H1 (cell line): ENCODE data around the gene TLR1. TPM values are rescaled to one million over a fixed set of nuclear protein-coding genes. Genes with fewer than 3 reads are reported as not detected.

Experiments
- CTCF ChIA-PET: fragments of 300-600 bp; sonication (Branson Sonifier 250); formaldehyde crosslinking; loops from one replicate; lab custom pipeline; 2021; ENCODE audit not compliant: partially characterized antibody; lab: Charles Lee
- POLR2A ChIA-PET: fragments of 300-600 bp; sonication (Branson Sonifier 250); formaldehyde crosslinking; loops from one replicate; lab custom pipeline; 2021; ENCODE audit warnings: inconsistent platforms; ENCODE audit not compliant: partially characterized antibody; lab: Charles Lee
- DNase-seq, 2 experiments: peaks; one replicate each; pipeline versions ENCODE4 v3.0.0 to v3.0.0-alpha.2; 2010 to 2022; ENCODE audit warnings: low spot score in 2 of 2, low read depth in 1 of 2, mixed read lengths in 1 of 2
- FAIRE-seq: peaks from 2 replicates; lab custom pipeline; 2011; peaks lifted over from hg19 to GRCh38; lab: Jason Lieb, UNC
- H2AFZ ChIP-seq: 2 replicates; pipeline ENCODE4 v1.8.1; 2012; ENCODE audit warnings: low read length, inconsistent platforms
- H2AK5ac ChIP-seq: 2 replicates; pipeline ENCODE4 v1.6.1; 2013; ENCODE audit warnings: low read depth, low read length
- H2BK120ac ChIP-seq: replicated peaks from 2 replicates; pipeline ENCODE3; 2013; ENCODE audit warnings: low read depth, low read length, inconsistent platforms
- H2BK12ac ChIP-seq: 2 replicates; pipeline ENCODE4 v1.6.1; 2013; ENCODE audit warnings: low read depth, low read length
- H2BK15ac ChIP-seq: 2 replicates; pipeline ENCODE4 v1.6.1; 2013; ENCODE audit warnings: low read length
- H2BK20ac ChIP-seq: 2 replicates; pipeline ENCODE4 v1.6.1; 2013; ENCODE audit warnings: low read length
- H2BK5ac ChIP-seq: 2 replicates; pipeline ENCODE4 v1.6.1; 2013; ENCODE audit warnings: low read depth, low read length
- H3K14ac ChIP-seq: 2 replicates; pipeline ENCODE4 v1.6.1; 2013; ENCODE audit warnings: inconsistent platforms; ENCODE audit not compliant: insufficient read length
- H3K18ac ChIP-seq: 2 replicates; pipeline ENCODE4 v1.6.1; 2013; ENCODE audit warnings: low read length; ENCODE audit errors: extremely low read depth
- H3K23ac ChIP-seq: 2 replicates; pipeline ENCODE4 v1.6.1; 2013; ENCODE audit warnings: inconsistent platforms; ENCODE audit not compliant: insufficient read length
- H3K23me2 ChIP-seq: 2 replicates; pipeline ENCODE4 v1.6.1; 2013; ENCODE audit warnings: low read depth, low read length
- H3K27ac ChIP-seq: 2 replicates; pipeline ENCODE4 v1.6.1; 2011; ENCODE audit warnings: low read depth, low read length, inconsistent platforms
- H3K27me3 ChIP-seq, 4 experiments: replicated peaks in 1 of 4; 1 replicate in 1 of 4; 2 replicates in 3 of 4; pipeline versions ENCODE4 v1.6.1 to v1.8.1; 2011 to 2013; ENCODE audit warnings: low read length in 3 of 4, mild to moderate bottlenecking in 3 of 4, inconsistent platforms in 2 of 4, mixed read lengths in 2 of 4, moderate library complexity in 1 of 4; ENCODE audit not compliant: control insufficient read depth in 3 of 4, insufficient read depth in 3 of 4; ENCODE audit errors: extremely low read depth in 1 of 4
- H3K36me3 ChIP-seq, 4 experiments: 2 replicates each; pipeline versions ENCODE4 v1.6.1 to v1.8.1; 2011 to 2013; ENCODE audit warnings: mild to moderate bottlenecking in 4 of 4, low read length in 3 of 4, moderate library complexity in 2 of 4, control low read depth in 1 of 4, inconsistent platforms in 1 of 4; ENCODE audit not compliant: insufficient read depth in 4 of 4, control insufficient read depth in 2 of 4
- H3K4ac ChIP-seq: replicated peaks from 2 replicates; pipeline ENCODE3; 2013; ENCODE audit warnings: low read length, low read depth, mixed read lengths, inconsistent platforms; ENCODE audit not compliant: insufficient read length
- H3K4me1 ChIP-seq, 4 experiments: replicated peaks in 1 of 4; 1 replicate in 1 of 4; 2 replicates in 3 of 4; pipeline versions ENCODE4 v1.6.1 to v1.8.1; 2011 to 2013; ENCODE audit warnings: low read length in 3 of 4, inconsistent platforms in 2 of 4, mixed read lengths in 1 of 4; ENCODE audit not compliant: insufficient read depth in 4 of 4, control insufficient read depth in 3 of 4
- H3K4me2 ChIP-seq, 2 experiments: 2 replicates each; pipeline versions ENCODE4 v1.6.1 to v1.8.1; 2011 to 2013; ENCODE audit warnings: low read depth in 2 of 2, low read length in 2 of 2, control low read depth in 1 of 2, inconsistent platforms in 1 of 2, mild to moderate bottlenecking in 1 of 2; ENCODE audit not compliant: insufficient read depth in 1 of 2
- H3K4me3 ChIP-seq, 4 experiments: fragments of 200-600, 300-600 bp in 1 of 4; sonication (generic), shearing (Covaris generic), sonication (Bioruptor Twin) in 1 of 4; 2 replicates each; pipeline versions ENCODE4 v1.5.1 to v1.8.1; 2011 to 2016; ENCODE audit warnings: low read length in 4 of 4, low read depth in 3 of 4, control low read depth in 2 of 4, inconsistent platforms in 2 of 4, mild to moderate bottlenecking in 2 of 4, mixed read lengths in 1 of 4, moderate library complexity in 1 of 4; ENCODE audit not compliant: insufficient read depth in 2 of 4; ENCODE audit errors: extremely low read depth in 1 of 4
- H3K56ac ChIP-seq: replicated peaks from 2 replicates; pipeline ENCODE3; 2013; ENCODE audit warnings: low read depth, mild to moderate bottlenecking, mixed read lengths, low read length, inconsistent platforms; ENCODE audit not compliant: insufficient read length
- H3K79me1 ChIP-seq: 2 replicates; pipeline ENCODE4 v1.6.1; 2013; ENCODE audit warnings: low read depth, low read length, control low read depth
- H3K79me2 ChIP-seq, 2 experiments: 2 replicates each; pipeline versions ENCODE4 v1.6.1 to v1.8.1; 2012 to 2013; ENCODE audit warnings: low read length in 2 of 2, mild to moderate bottlenecking in 2 of 2, inconsistent platforms in 1 of 2; ENCODE audit not compliant: insufficient read depth in 2 of 2, control insufficient read depth in 1 of 2
- H3K9ac ChIP-seq, 4 experiments: replicated peaks in 1 of 4; 1 replicate in 1 of 4; 2 replicates in 3 of 4; pipeline versions ENCODE4 v1.6.1 to v1.8.1; 2011 to 2013; ENCODE audit warnings: low read depth in 3 of 4, low read length in 3 of 4, control low read depth in 2 of 4, mild to moderate bottlenecking in 2 of 4, moderate library complexity in 2 of 4, inconsistent platforms in 1 of 4; ENCODE audit errors: extremely low read depth in 1 of 4
- H3K9me3 ChIP-seq, 2 experiments: 2 replicates each; pipeline versions ENCODE4 v1.6.1 to v1.8.1; 2012 to 2013; ENCODE audit warnings: mild to moderate bottlenecking in 2 of 2, moderate library complexity in 2 of 2, control low read depth in 1 of 2, inconsistent platforms in 1 of 2, low read depth in 1 of 2, low read length in 1 of 2, mixed read lengths in 1 of 2; ENCODE audit not compliant: insufficient read depth in 2 of 2
- H4K20me1 ChIP-seq, 2 experiments: replicated peaks in 1 of 2; 2 replicates each; pipeline versions ENCODE3 to v1.8.1; 2011 to 2013; ENCODE audit warnings: inconsistent platforms in 2 of 2, low read length in 2 of 2, mild to moderate bottlenecking in 1 of 2; ENCODE audit not compliant: insufficient read depth in 2 of 2, control insufficient read depth in 1 of 2
- H4K5ac ChIP-seq: 2 replicates; pipeline ENCODE4 v1.6.1; 2013; ENCODE audit warnings: low read length, low read depth, mixed read lengths, inconsistent platforms; ENCODE audit not compliant: insufficient read length
- H4K8ac ChIP-seq: 2 replicates; pipeline ENCODE4 v1.8.0; 2013; ENCODE audit warnings: mild to moderate bottlenecking, moderate library complexity, low read length, inconsistent platforms; ENCODE audit not compliant: insufficient read depth; ENCODE audit errors: extremely low read depth
- H4K91ac ChIP-seq: replicated peaks from 2 replicates; pipeline ENCODE3; 2013; ENCODE audit warnings: low read length, mixed read lengths, inconsistent platforms; ENCODE audit not compliant: insufficient read length
- BCL11A ChIP-seq, 2 experiments: IDR thresholded peaks; one replicate each; pipeline ENCODE4 v1.6.1; 2011; ENCODE audit warnings: low read depth in 2 of 2, low read length in 2 of 2, mild to moderate bottlenecking in 2 of 2
- CHD1 ChIP-seq: IDR thresholded peaks from 2 replicates; pipeline ENCODE4 v1.6.1; 2012; ENCODE audit warnings: low read depth, low read length, improper control_type of control experiment
- CREB1 ChIP-seq: IDR thresholded peaks from 2 replicates; pipeline ENCODE4 v1.6.1; 2012; ENCODE audit warnings: inconsistent platforms
- CTBP2 ChIP-seq: IDR thresholded peaks from 2 replicates; pipeline ENCODE4 v1.7.0; 2011; ENCODE audit warnings: borderline replicate concordance, mild to moderate bottlenecking, moderate library complexity, mixed read lengths, low read length; ENCODE audit not compliant: insufficient read depth, insufficient read length
- EGR1 ChIP-seq: IDR thresholded peaks from 2 replicates; pipeline ENCODE4 v1.6.1; 2011; ENCODE audit warnings: low read depth, low read length, borderline replicate concordance
- GABPA ChIP-seq: IDR thresholded peaks from 2 replicates; pipeline ENCODE4 v1.6.1; 2011; ENCODE audit warnings: mild to moderate bottlenecking, low read length, moderate library complexity, borderline replicate concordance; ENCODE audit not compliant: insufficient read depth
- JUND ChIP-seq: IDR thresholded peaks from 2 replicates; pipeline ENCODE4 v1.6.1; 2011; ENCODE audit warnings: mild to moderate bottlenecking, improper control_type of control experiment, low read length
- KDM1A ChIP-seq: fragments of 200-600, 300-600 bp; sonication (generic); IDR thresholded peaks from 2 replicates; pipeline ENCODE4 v1.7.1; 2016; ENCODE audit warnings: mild to moderate bottlenecking, low read length, borderline replicate concordance
- SIX5 ChIP-seq: IDR thresholded peaks from 2 replicates; pipeline ENCODE4 v1.6.1; 2011; ENCODE audit warnings: mild to moderate bottlenecking, low read depth, low read length
- SP1 ChIP-seq: IDR thresholded peaks from 2 replicates; pipeline ENCODE4 v1.6.1; 2011; ENCODE audit warnings: low read depth, low read length
- SP2 ChIP-seq: IDR thresholded peaks from 2 replicates; pipeline ENCODE4 v1.6.1; 2012; ENCODE audit warnings: mild to moderate bottlenecking, low read length, inconsistent platforms
- SP4 ChIP-seq: IDR thresholded peaks from 2 replicates; pipeline ENCODE4 v1.6.1; 2012; ENCODE audit warnings: low read length, inconsistent platforms
- WGBS, 2 experiments: shearing (Covaris generic) in 1 of 2; methylation state at CpG; one replicate each; pipeline versions ENCODE4 v1.1.6 to v1.1.7; 2013 to 2015; ENCODE audit warnings: low lambda C conversion rate in 2 of 2, mixed read lengths in 2 of 2, inconsistent platforms in 1 of 2, low coverage in 1 of 2, missing lambda C conversion rate in 1 of 2; ENCODE audit not compliant: insufficient replicate concordance in 2 of 2, insufficient coverage in 1 of 2, insufficient read length in 1 of 2; ENCODE audit errors: extremely low coverage in 1 of 2, missing lambda C conversion rate in 1 of 2; 5-methylcytosine and 5-hydroxymethylcytosine counted together
- polyA plus RNA-seq, 7 experiments: library from polyadenylated mRNA; depleted of rRNA in 3 of 7; stranded (reverse) in 5 of 7; unstranded in 2 of 7; fragments of >200 nt in 5 of 7; fragments of 200-250 nt in 2 of 7; gene quantifications; 1 replicate in 5 of 7; 2 replicates in 1 of 7; 4 replicates in 1 of 7; pipeline versions ENCODE4 v1.2.1 to v1.2.3, GENCODE V29; 2011 to 2013; ENCODE audit warnings: missing spikeins in 2 of 7, mixed read lengths in 2 of 7
- total RNA-seq: library from RNA; stranded (reverse); fragmentation: NEBNext Ultra II Directional; extraction: Animal tissue kit (Norgen Biotek cat#: 25700); gene quantifications from 2 replicates; pipeline ENCODE4 v1.2.1, GENCODE V29; 2021
- TF ChIP-seq, protein P1 (sequence below), 3 experiments: IDR thresholded peaks; 1 replicate in 2 of 3; 2 replicates in 1 of 3; pipeline versions ENCODE4 v1.5.1 to v1.6.1; 2011; ENCODE audit warnings: low read length in 3 of 3, mild to moderate bottlenecking in 3 of 3, inconsistent platforms in 2 of 3, low read depth in 1 of 3, moderate library complexity in 1 of 3; ENCODE audit not compliant: insufficient read depth in 1 of 3; ENCODE audit errors: control extremely low read depth in 1 of 3

TLR1 gene
- total and polyA plus RNA-seq, 2 of the 8 experiments (the other 6 are each of a cell fraction or from before 2014, with no cell fraction given), result not detected

DNA sequence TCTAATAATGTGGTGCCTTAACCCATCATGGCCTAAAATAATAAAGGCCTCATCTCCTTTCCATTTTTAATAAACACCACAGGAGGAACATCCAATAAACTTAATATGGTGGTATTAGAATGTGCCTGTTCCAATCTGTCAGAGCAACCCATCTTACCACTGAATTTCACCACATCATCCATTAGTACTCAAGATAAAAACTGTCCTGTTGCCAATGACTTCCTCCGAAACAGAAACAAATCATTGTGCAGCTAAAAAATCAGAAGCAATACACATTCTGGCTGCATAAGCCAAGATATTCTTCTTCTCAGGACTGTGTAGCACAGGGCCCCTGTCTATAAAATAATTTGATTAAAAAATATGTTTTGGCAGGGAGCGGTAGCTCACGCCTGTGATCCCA lies 40.3 kb downstream of the TLR1 start:
- POLR2A ChIA-PET, result interaction anchor here (0.6 kb wide), 1 partner anchor 695 kb away, joined by 3 read pairs; no protein-coding TSS in a partner anchor
- no peaks in the 10 kb centered on the region for H3K23me2 ChIP-seq
- H3K27me3 ChIP-seq, result no peaks in the 10 kb centered on the region
- H2BK120ac ChIP-seq, result no peak overlapping the region
- no peaks in the 10 kb centered on the region for H4K20me1 ChIP-seq
- H3K79me1 ChIP-seq, result no peaks in the 10 kb centered on the region
- H3K27ac ChIP-seq, result no peak overlapping the region
- CTCF ChIA-PET, result interaction anchor here (0.7 to 7.4 kb wide), 5 partner anchors 19 to 371 kb away, joined by 3 to 136 read pairs (median 12); partner anchors contain the start of gene TLR10
- no peak overlapping the region for H3K56ac ChIP-seq
- H3K4me1 ChIP-seq, result no peaks in the 10 kb centered on the region
- H3K36me3 ChIP-seq, result no peaks in the 10 kb centered on the region
- no peak overlapping the region for H2BK5ac ChIP-seq
- no peak overlapping the region for H4K91ac ChIP-seq
- no peak overlapping the region for H3K4me2 ChIP-seq
- H3K79me2 ChIP-seq, result no peaks in the 10 kb centered on the region
- H3K9me3 ChIP-seq, result no peaks in the 10 kb centered on the region
- H3K4ac ChIP-seq, result no peak overlapping the region
- no peak for DNase-seq
- no peak overlapping the region for H2BK20ac ChIP-seq
- 91% methylated on average over 3 of the region's 3 CpGs; no CpG with 5 or more reads in 1 of the 2 experiments for WGBS, 2 experiments
- no peak overlapping the region for H3K18ac ChIP-seq
- no peak overlapping the region for H2BK12ac ChIP-seq
- H3K9ac ChIP-seq, result no peak overlapping the region
- H3K14ac ChIP-seq, result no peak overlapping the region
- H4K8ac ChIP-seq, result no peak overlapping the region
- no peak overlapping the region for H2AFZ ChIP-seq
- no peak for FAIRE-seq
- no peak overlapping the region for H2BK15ac ChIP-seq
- no peak overlapping the region for H4K5ac ChIP-seq
- no peak overlapping the region for H3K4me3 ChIP-seq
- no peak overlapping the region for H3K23ac ChIP-seq
- H2AK5ac ChIP-seq, result no peak overlapping the region
- TF ChIP-seq JUND, result no peak
- TF ChIP-seq SP4, result no peak
- TF ChIP-seq SP2, result no peak
- TF ChIP-seq SP1, result no peak
- no peak for TF ChIP-seq KDM1A
- no peak for TF ChIP-seq SIX5
- no peak for TF ChIP-seq CHD1
- TF ChIP-seq CTBP2, result no peak
- TF ChIP-seq, protein P1, sequence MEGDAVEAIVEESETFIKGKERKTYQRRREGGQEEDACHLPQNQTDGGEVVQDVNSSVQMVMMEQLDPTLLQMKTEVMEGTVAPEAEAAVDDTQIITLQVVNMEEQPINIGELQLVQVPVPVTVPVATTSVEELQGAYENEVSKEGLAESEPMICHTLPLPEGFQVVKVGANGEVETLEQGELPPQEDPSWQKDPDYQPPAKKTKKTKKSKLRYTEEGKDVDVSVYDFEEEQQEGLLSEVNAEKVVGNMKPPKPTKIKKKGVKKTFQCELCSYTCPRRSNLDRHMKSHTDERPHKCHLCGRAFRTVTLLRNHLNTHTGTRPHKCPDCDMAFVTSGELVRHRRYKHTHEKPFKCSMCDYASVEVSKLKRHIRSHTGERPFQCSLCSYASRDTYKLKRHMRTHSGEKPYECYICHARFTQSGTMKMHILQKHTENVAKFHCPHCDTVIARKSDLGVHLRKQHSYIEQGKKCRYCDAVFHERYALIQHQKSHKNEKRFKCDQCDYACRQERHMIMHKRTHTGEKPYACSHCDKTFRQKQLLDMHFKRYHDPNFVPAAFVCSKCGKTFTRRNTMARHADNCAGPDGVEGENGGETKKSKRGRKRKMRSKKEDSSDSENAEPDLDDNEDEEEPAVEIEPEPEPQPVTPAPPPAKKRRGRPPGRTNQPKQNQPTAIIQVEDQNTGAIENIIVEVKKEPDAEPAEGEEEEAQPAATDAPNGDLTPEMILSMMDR (IDR thresholded peaks at IDR 0.05; ENCODE audit: control extremely low read depth in 1 of 3, insufficient read depth in 1 of 3, low read depth in 1 of 3, low read length in 3 of 3), result no peak
- no peak for TF ChIP-seq CREB1
- TF ChIP-seq BCL11A (IDR thresholded peaks at IDR 0.05; ENCODE audit: low read depth in 2 of 2, low read length in 2 of 2), result no peak
- no peak for TF ChIP-seq GABPA
- TF ChIP-seq EGR1, result no peak
